G401.6 (cell line): ENCODE measurements around the gene ANKEF1.

Experiments used
- FAIRE-seq: peaks from 2 replicates; lab custom pipeline; 2012; peaks lifted over from hg19 to GRCh38; lab: Jason Lieb, UNC

The ANKEF1 gene

DNA sequence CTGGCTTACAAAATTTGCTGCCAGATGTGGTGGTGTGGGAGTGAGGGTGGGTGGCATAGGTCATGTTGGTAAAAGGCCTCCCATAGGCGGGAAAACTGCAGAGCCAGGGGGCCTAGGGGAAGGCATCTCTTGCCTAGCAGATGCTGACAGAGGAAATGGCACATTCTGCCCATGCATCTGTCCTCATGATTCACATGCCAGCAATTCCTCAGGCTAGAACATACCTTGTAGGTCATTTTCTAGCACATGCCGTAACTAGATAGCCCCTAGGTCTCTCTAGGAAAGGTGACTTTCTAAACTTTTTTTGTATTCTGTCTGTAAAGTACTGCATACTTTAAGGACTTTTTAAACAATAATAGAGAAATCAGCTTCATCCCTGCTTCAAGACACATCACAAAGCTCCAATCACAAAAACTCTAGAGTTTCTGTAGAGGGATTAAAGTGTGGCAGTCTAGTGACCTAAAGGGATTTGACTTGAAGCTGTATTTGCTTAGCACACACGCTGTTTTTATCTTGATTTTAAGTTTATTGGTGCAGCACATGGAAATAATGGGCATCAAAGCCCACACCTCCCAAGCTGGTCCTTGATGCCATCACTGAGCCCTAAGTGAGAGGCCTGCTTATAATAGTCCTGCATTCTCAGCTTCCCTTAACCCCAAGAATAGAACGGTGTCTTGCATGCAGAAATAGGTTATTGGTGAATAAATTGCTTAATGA is 55.2 kb downstream of the ANKEF1 start:
- no peak for FAIRE-seq

DNA sequence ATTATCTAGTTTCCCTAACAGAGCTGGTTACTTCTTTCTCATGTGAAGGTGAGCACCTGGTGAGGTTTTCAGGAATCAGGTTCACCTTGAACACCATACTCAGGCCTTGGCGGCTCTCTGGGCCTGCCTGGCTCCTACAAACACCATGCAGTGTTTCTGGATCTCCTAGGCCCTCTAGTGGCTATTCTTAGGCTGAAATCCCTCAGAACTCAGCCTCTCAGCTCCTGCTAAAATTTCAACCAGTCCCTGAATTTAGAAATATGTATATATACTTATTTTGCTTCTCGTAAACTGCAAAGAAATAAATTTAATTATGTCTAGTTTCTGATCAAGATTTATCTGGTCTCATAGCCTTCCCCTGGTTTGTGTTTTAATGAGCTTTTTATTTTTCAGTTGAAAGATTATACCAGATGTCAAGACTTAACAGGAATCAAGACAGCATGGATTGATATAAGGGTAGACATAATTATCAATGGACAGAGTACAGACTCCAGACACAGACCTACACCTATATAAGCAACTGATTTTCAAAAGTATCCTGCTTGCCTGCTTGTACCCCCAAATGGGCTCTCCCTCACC is 55.9 kb downstream of the ANKEF1 start:
- no peak for FAIRE-seq

DNA sequence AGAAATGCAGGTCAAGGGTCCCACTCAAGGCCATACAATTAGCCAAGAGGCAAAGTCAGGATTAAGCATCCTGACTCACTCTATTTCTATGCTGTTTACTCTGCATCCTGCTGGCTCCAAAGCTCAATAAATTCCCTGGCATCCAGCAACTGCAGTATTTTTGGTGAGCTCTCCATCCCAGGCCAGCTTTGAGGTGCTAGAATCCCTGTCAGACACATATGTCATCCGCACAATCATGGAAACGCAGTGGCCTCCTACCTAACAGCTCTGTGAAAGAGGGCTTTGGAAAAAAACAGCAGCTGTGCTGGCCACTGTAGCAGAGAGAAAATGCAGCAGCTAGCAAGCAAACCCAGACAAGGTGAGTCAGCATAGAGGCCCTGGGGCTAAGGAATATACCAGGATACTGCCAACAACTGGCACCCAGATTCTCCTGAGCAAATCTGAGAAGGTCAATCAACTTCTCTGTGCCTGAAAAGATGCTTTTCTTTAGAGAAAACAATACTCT is 58.4 kb downstream of the ANKEF1 start:
- no peak for FAIRE-seq

DNA sequence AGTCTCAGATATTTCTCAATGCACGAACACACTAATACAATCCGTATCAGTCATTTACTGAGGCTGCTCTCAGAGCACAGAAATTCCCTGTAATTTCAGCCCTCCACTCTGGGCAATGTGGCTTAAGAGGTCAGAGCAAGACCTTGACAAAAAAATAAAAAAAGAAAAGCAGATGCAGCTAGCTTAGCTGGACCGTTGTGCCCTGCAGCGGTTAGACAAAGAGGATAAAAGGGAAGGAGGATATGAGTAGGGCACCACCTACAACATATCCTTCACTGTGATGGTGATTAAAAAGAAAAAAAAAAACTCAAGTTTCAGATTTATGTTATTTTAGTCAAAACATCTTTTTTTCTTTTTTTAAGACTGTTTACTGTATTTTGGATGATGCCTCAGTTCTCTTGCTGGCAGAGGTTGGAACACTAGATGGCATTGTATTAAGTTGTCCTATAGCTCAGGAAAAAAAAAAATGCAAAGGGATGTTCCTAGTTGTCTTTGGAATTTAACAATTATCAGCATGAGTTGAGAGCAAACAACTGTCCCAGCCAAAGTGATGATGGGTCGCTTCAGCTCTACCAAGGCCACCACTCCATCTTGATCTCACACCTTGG is 59.9 kb downstream of the ANKEF1 start:
- no peak for FAIRE-seq

DNA sequence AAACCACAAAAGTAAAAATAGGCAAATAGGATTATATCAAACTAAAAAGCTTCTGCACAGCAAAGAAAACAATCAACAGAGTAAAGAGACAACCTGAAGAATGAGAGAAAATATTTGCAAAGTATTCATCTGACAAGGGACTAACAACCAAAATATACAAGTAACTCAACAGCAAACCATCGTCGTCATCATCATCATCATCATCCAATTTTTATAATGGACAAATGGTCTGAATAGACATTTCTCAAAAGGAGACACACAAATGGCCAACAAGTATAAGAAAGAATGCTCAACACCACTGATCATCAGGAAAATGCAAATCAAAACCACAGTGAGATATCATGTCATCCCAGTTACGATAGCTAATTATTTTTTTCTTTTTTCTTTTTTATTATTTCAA is 62.0 kb downstream of the ANKEF1 start:
- no peak for FAIRE-seq

DNA sequence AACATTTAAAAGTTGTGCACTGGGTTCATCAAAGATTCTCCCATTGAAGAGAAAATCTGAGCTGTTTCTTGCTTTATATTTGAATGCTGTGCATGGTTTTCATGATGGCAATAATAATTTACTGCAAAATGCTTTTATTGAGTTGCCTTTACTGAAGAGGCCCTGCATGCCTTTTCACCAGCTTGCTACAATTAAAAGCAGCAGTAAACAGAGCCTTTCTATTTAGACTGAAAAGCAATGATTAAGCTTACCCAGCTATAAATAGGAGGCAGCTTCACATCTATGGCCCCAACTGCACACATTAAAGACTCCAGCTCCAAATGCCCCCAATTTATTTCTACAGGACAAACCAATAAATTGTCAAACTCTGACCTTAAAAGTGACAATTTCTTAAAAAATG is 70.3 kb downstream of the ANKEF1 start:
- FAIRE-seq, result no peak
